Prostate gland (tissue), 2 donors: Measurements from ENCODE around the gene AUTS2.

Experiments used
- CTCF ChIP-seq, 4 experiments: fragments of 200-600 bp in 2 of 4; fragments of 450-650 bp in 2 of 4; sonication (generic) in 2 of 4; IDR thresholded peaks; 1 replicate in 3 of 4; 2 replicates in 1 of 4; pipeline ENCODE4 v1.5.1; 2016 to 2019; ENCODE audit warnings: antibody characterized with exemption in 4 of 4, mild to moderate bottlenecking in 2 of 4, moderate library complexity in 2 of 4
- POLR2A ChIP-seq: fragments of 450-650 bp; IDR thresholded peaks from one replicate; pipeline ENCODE4 v1.6.1; 2016; ENCODE audit warnings: antibody characterized with exemption, mild to moderate bottlenecking

GRCh38 chr7:70695795-70696083, 1097.5 kb downstream of the AUTS2 start:
- TF ChIP-seq CTCF (IDR thresholded peaks at IDR 0.05) (no peak), POLR2A (no peak)
